Peyer's patch (tissue), 4 donors: ENCODE results near the gene USP47.

Experiments
- CTCF ChIP-seq, 6 experiments: fragments of 450-650 bp in 4 of 6; fragments of 200-600 bp in 2 of 6; sonication (generic) in 1 of 6; IDR thresholded peaks; one replicate each; pipeline ENCODE4 v1.5.1; 2017 to 2019; ENCODE audit warnings: antibody characterized with exemption in 6 of 6, mild to moderate bottlenecking in 3 of 6, moderate library complexity in 1 of 6
- POLR2A ChIP-seq, 2 donors: fragments of 450-650 bp; IDR thresholded peaks; one replicate each; pipeline ENCODE4 v1.5.1; 2017; ENCODE audit warnings: antibody characterized with exemption in 2 of 2, mild to moderate bottlenecking in 2 of 2, moderate library complexity in 2 of 2

- TF ChIP-seq CTCF (IDR thresholded peaks at IDR 0.05) (no peak), POLR2A (IDR thresholded peaks at IDR 0.05) (no peak)
These were observed 2.1 kb upstream of the USP47 start for GRCh38 chr11:11839718-11840117.
